ENCODE results near the gene MSMO1.

MSMO1 gene

DNA sequence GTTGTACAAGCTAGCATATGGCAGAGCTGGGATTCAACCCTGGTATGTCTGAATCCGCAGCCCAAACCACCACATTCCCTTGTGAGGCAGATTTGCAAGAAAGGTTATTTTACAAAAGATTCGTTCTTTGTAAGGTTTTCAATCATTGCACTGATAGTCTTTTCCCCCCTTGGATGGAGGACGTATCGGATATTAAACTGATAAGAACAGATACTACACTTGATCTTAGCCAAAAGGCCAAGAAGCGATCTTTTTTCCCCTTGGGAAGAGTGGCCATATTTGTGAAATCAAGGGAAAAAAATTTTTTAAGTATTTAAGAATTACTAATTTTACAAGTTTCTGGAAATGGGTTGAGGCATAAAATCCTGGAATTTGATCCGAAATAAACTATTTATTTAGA is 34.4 kb upstream of the MSMO1 start:
- DNase-seq, result no peak
- TF ChIP-seq, protein P1, sequence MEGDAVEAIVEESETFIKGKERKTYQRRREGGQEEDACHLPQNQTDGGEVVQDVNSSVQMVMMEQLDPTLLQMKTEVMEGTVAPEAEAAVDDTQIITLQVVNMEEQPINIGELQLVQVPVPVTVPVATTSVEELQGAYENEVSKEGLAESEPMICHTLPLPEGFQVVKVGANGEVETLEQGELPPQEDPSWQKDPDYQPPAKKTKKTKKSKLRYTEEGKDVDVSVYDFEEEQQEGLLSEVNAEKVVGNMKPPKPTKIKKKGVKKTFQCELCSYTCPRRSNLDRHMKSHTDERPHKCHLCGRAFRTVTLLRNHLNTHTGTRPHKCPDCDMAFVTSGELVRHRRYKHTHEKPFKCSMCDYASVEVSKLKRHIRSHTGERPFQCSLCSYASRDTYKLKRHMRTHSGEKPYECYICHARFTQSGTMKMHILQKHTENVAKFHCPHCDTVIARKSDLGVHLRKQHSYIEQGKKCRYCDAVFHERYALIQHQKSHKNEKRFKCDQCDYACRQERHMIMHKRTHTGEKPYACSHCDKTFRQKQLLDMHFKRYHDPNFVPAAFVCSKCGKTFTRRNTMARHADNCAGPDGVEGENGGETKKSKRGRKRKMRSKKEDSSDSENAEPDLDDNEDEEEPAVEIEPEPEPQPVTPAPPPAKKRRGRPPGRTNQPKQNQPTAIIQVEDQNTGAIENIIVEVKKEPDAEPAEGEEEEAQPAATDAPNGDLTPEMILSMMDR (IDR thresholded peaks at IDR 0.05; ENCODE audit: low read depth, low read length), result no peak

GRCh38 chr4:165293927-165294649 is 33.4 kb upstream of the MSMO1 start:
- H3K27ac ChIP-seq, result no peak overlapping the region
- H3K4me3 ChIP-seq (ENCODE audit: low read depth, low read length), result no peak overlapping the region

More for the DNA sequence above, 34.4 kb upstream of the MSMO1 start:
- H3K27me3 ChIP-seq (ENCODE audit: insufficient read depth, low read depth, severe bottlenecking), result no peaks in the 10 kb centered on the region
- peaks cover 7% of the 10 kb centered on the region for H3K36me3 ChIP-seq
- H3K4me3 ChIP-seq (ENCODE audit: low read depth, low read length), result no peak overlapping the region
- no peaks in the 10 kb centered on the region for H3K9me3 ChIP-seq (ENCODE audit: severe bottlenecking)
- no peak overlapping the region for H3K27ac ChIP-seq

GRCh38 chr4:165294907-165295306 is 32.6 kb upstream of the MSMO1 start:
- Histone ChIP-seq H3K36me3 (peaks cover 17% of the 10 kb centered on the region), H3K9me3 (ENCODE audit: severe bottlenecking) (no peaks in the 10 kb centered on the region), H3K27me3 (ENCODE audit: insufficient read depth, low read depth, severe bottlenecking) (no peaks in the 10 kb centered on the region), H3K4me3 (ENCODE audit: low read depth, low read length) (no peak overlapping the region), H3K27ac (no peak overlapping the region)
- no peak for DNase-seq
- TF ChIP-seq, protein P1 (IDR thresholded peaks at IDR 0.05; ENCODE audit: low read depth, low read length), result no peak

More at GRCh38 chr4:165293927-165294649, 33.4 kb upstream of the MSMO1 start:
- no peak for DNase-seq
- Histone ChIP-seq H3K9me3 (ENCODE audit: severe bottlenecking) (no peaks in the 10 kb centered on the region), H3K36me3 (peaks cover 12% of the 10 kb centered on the region), H3K27me3 (ENCODE audit: insufficient read depth, low read depth, severe bottlenecking) (no peaks in the 10 kb centered on the region)
- TF ChIP-seq, protein P1 (IDR thresholded peaks at IDR 0.05; ENCODE audit: low read depth, low read length), result no peak

DNA sequence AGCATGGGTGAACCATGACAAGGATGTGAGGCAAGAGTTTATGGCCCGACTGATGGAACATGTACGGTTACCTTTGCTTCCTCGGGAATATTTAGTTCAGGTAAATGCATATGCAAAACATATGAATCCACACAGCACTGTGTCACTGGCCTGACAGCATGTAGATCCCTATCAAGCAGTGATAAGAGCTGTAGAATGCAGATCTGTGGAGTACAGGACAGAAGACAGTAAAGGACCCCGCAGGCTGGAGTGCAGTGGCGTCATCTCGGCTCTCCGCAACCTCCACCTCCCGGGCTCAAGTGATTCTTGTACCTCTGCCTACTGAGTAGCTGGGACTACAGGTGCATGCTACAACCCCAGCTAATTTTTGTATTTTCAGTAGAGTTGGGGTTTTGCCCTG is 29.8 kb upstream of the MSMO1 start:
- H3K36me3 ChIP-seq, result peaks cover 17% of the 10 kb centered on the region
- H3K27me3 ChIP-seq (ENCODE audit: insufficient read depth, low read depth, severe bottlenecking), result no peaks in the 10 kb centered on the region
- TF ChIP-seq, protein P1 (IDR thresholded peaks at IDR 0.05; ENCODE audit: low read depth, low read length), result no peak
- no peak for DNase-seq
- H3K9me3 ChIP-seq (ENCODE audit: severe bottlenecking), result no peaks in the 10 kb centered on the region
- H3K4me3 ChIP-seq (ENCODE audit: low read depth, low read length), result no peak overlapping the region
- H3K27ac ChIP-seq, result no peak overlapping the region

DNA sequence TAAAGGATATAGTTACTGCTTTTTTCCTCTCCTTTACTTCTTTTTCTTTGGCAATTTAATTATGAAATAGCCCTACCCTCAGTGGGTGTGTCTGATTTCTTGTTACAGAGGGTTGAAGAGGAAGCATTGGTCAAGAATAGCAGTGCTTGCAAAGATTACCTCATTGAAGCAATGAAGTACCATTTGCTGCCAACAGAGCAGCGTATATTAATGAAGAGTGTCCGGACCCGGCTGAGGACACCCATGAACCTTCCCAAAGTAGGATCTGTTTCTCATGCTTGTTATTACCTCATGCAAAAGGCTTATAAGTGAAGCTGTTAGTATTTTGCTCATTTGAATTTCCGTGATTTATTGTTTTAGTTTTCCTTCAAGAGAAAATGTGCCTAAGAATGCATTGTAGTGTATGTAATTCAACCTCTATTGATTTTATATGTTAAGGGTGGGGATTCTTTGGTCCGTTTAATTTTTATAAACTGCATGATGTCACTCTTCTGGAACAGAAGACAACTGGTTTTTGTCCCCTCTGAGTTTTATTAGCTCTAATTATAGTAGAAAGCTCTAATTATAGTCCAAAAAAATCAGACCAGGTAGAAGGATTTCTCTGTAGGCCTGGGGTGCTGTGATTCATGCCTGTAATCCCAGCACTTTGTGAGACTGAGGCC is 27.9 kb upstream of the MSMO1 start:
- H3K4me3 ChIP-seq (ENCODE audit: low read depth, low read length), result no peak overlapping the region
- H3K27me3 ChIP-seq (ENCODE audit: insufficient read depth, low read depth, severe bottlenecking), result no peaks in the 10 kb centered on the region
- no peaks in the 10 kb centered on the region for H3K9me3 ChIP-seq (ENCODE audit: severe bottlenecking)
- no peak overlapping the region for H3K27ac ChIP-seq
- TF ChIP-seq, protein P1 (IDR thresholded peaks at IDR 0.05; ENCODE audit: low read depth, low read length), result no peak
- DNase-seq, result no peak
- peaks cover 17% of the 10 kb centered on the region for H3K36me3 ChIP-seq

Measured in WERI-Rb-1 (cell line).